ENCODE measurements around the gene NUDT14.

The NUDT14 gene

DNA sequence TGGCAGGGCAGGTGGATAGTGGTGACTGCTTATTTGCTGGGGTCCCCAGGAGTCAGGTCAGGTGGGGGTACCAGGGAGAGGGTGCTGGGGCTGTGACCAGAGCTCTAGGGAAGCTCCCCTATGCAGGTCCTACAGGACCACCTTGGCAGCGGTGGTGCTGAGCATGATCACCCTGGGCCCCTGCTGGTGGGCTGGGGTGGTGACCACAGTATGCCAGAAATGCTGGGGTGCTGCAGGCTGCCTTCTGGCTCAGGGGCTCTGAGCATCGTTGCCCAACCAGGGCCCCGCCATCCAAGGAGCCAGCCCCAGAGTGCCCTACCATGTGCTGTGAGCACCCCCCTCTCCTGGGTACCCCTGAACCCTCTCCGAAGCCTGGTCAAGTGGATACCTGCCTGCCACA lies 17.5 kb upstream of the NUDT14 start:
- TF ChIP-seq POLR2A (IDR thresholded peaks at IDR 0.05; ENCODE audit: low read depth, low read length), result no peak
- DNase-seq (ENCODE audit: insufficient read length, low spot score) (no peak), FAIRE-seq (no peak)

DNA sequence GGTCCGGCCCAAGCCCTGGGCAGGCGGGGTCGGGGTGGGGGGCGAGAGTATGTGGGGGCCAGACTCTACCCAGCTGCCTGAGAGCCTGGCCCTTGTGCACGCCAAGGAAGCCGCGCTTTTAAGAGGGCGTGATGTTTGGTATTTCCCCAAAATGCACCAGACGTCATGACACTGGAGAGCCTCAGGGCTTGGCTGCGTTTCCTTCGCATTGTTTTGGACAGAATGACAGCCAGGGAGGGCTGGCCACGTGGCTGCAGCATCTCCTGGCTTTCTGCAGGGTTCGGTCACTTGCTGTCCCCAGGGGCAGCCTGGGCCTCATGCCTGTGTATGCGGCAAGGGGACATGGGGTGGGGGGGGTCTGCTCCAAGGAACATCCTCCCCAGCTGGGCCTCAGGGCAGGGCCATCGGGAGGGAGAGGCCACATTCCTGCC lies 16.1 kb upstream of the NUDT14 start:
- DNase-seq (ENCODE audit: insufficient read length, low spot score), result no peak

DNA sequence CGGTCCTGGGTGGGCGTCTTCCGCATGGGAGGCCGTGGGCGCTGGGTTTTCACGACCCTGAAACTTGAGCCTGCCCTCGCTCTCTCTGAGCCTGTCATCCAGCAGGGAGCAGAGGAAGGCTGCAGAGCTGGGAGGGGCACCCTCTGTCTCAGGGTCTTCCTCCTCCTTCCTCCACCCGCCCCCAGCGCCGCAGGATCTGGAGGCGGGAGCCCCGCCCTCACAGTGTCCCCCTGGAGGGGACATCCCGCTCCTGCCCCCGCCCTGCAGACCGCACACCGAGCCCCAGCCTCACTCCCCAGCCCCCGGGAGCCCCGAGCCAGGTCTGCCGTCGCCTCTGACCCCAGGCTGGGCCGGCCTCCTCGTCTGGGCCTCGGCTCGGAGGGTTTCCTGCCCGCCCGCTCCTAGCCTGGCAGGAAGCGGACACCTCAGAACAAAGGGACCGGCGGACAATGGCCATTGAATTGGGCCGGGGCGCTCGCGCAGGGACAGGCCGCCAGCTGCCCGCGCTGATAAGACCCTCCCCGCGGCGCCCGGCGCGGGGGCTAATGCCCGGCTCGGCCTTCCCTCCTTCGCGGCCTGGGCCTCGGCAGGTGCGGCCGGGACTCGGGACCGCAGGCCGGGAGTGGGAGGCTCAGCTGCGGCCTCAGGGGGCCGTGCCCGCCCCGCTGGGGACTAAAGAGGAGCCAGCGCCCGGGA lies 15.3 kb upstream of the NUDT14 start:
- TF ChIP-seq POLR2A (IDR thresholded peaks at IDR 0.05; ENCODE audit: low read depth, low read length), result no peak
- DNase-seq (ENCODE audit: insufficient read length, low spot score) (no peak), FAIRE-seq (no peak)

More for the DNA sequence above, 16.1 kb upstream of the NUDT14 start:
- TF ChIP-seq POLR2A (IDR thresholded peaks at IDR 0.05; ENCODE audit: low read depth, low read length), result no peak
- FAIRE-seq, result no peak

DNA sequence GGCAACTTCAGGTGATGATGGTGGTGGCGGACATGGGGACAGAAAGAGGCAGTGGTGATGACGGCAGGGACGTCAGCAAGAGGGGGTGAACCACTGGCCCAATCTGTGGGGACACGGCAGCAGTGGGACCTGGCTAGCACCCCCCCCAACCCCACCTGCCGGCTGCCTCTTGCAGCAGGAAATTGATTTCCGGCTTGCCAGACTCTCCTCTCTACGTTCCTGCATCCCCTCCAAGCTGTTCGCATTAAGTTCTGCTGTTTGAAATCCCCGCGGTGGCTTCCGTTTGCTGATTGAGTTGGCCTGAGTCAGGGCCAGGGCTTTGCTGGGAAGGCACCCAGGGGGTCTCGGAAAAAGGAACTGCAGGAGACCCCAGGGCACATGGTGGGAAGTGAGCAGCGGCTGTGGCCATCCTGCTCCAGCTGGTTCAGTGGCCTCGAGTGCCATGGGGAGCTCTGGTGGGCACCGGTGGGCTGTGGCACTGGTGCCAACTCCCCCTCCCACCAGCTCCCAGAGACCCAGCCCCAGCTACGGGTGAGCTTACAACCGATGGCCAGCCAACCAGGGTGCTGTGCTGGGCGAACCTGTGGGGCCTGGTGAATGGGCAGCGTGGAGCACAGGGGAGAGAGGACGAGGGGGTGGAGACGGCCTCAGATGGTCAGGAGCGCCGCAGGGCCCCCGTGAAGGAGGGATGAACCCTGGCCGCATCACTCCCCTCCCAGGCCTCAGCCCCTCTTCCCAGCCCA lies 14.6 kb upstream of the NUDT14 start:
- TF ChIP-seq POLR2A (IDR thresholded peaks at IDR 0.05; ENCODE audit: low read depth, low read length), result no peak
- DNase-seq (ENCODE audit: insufficient read length, low spot score) (no peak), FAIRE-seq (no peak)

DNA sequence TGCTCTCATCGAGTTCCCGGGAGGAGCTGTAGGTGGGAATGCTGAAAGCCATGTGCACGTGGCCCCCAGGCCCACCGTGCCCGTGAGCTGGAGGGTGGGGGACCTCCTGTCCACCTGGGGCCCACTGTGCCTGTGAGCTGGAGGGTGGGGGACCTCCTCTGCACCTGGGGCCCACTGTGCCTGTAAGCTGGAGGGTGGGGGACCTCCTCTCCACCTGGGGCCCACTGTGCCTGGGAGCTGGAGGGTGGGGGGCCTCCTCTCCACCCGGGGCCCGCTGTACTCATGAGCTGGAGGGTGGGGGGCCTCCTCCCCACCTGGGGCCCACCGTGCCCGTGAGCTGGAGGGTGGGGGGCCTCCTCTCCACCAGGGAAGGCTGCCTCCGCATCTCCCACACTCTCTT lies 13.9 kb upstream of the NUDT14 start:
- no peak for TF ChIP-seq POLR2A (IDR thresholded peaks at IDR 0.05; ENCODE audit: low read depth, low read length)
- no peak for DNase-seq (ENCODE audit: insufficient read length, low spot score)
- FAIRE-seq, result no peak

DNA sequence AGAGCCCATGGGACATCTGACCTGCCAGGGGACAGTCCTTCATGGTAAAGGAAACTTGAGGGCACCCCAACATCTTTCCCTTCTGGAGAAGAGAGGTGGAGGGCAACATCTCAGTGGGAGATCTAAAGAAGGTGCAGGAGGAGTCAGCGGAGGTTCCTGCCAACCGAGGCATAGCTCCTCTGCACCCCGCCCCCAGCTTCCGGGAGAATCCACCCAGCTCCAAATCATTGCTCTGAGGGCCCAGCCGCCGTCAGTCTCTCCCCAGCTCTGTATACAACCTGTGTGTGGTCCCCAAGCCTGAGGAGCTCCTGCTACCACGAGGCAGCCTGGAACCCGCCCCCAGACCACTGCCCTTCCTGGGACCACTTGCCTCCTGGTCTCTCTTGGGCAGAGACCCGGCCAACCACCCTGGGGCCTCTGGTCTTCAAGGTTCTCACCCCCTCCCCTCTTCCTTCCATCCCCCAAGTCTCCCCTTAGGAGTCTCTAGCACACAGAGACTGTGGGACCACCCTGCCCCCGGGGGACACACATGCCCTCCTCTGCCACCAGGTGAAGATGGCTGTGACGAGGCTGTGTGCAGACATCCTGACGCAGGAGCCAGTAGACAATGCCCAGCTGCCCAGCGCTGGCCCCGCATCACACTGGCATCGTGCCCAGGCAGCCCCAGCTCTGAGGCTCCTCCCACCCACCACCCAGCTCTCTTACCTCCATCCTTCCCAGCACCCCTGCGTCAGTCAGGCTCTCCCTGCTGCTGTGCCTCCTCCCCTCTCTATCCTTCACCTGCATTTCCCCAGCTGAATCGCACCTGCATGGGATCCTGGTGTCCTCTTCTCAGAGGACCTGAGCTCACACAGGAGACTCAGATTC lies 13.0 kb upstream of the NUDT14 start:
- TF ChIP-seq POLR2A (IDR thresholded peaks at IDR 0.05; ENCODE audit: low read depth, low read length), result no peak
- DNase-seq (ENCODE audit: insufficient read length, low spot score) (no peak), FAIRE-seq (no peak)

DNA sequence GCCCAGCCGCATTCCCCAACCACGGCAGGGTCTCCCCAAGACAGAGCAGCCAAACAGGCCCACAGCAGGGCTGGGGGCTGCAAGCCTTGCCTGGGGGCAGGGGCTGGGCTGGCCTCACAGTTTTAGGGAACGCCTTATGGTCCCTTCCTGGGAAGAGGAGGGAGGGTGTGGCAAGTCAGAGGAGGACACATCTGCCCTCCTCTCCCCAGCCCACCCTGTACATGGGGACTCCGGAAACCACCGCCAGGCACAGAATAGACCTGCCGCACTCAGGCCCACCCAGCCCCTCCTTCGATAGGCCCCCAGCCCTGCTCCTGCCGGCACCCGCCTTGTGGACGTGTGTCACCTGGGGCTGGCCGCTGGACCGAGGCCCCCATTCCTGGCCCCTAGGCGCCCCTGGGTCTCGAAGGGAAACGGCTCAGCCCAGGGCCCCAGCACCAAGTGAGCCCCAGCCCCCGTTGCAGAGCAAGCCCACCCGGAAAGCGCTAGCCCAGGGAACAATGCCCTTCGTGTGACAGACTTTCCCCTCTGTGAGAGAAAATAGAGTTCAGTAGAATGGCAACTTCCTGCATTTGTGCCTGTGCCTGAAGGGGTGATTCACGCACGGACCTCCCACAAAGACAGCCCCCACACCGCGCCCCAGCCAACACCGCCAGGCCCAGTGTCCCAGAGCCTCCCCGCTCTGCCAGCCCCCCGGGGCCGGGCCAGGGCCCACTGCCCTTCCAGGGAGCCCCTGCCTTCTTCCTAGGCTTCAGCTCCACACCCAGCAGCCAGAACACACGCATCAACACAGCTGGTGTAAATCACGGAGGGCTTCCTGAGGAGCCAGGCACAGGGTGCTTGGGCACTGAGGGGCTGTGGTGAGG lies 12.0 kb upstream of the NUDT14 start:
- no peak for DNase-seq (ENCODE audit: insufficient read length, low spot score)
- no peak for FAIRE-seq
- no peak for TF ChIP-seq POLR2A (IDR thresholded peaks at IDR 0.05; ENCODE audit: low read depth, low read length)

DNA sequence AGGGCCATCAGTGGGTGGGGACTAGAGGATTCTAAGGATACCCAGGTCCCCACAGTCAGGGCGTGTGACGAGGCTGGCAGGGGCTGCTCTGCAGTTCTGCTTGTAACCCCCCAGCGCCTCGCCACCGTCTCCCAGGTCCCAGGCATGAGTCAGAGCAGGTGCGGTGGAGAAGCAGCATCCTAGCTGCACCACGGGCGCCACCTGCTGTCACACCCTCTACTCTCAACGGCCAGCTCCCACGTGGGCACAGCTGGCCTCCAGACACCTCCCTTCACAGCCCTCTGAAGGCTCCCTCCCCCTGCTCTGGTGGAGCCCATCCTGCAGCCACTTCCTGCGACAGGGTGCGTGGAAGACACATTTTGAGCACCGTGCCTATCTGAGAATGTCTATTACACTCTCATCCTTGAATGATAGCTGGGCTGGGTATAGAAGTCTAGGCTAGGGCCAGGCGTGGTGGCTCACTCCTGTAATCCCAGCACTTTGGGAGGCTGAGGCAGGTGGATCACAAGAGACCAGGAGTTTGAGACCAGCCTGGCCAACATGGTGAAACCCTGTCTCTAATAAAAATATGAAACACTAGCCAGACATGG lies 6.9 kb upstream of the NUDT14 start:
- no peak for TF ChIP-seq POLR2A (IDR thresholded peaks at IDR 0.05; ENCODE audit: low read depth, low read length)

DNA sequence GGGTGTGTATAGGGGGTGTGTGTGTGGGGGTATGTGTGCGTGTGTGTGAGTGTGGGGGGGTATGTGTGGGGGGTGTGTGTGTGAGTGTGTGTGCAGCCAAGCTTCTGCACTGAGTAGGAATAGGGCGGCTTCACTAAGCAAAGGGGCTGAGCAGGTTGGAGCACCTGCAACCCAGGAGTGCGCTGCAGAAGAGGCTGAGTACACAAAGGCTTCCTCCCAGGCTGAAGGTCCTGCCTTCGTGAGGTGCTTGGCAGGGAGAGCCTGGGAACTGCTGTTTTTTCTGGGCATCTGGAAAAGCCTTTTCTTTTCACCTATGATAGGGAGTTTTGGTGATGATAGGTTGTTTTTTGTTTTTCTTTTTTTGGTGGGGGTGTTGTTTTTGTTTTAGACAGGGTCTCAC lies 6.0 kb upstream of the NUDT14 start:
- no peak for TF ChIP-seq POLR2A (IDR thresholded peaks at IDR 0.05; ENCODE audit: low read depth, low read length)
- no peak for FAIRE-seq
- no peak for DNase-seq (ENCODE audit: insufficient read length, low spot score)

More for the DNA sequence above, 6.9 kb upstream of the NUDT14 start:
- FAIRE-seq, result no peak
- DNase-seq (ENCODE audit: insufficient read length, low spot score), result no peak

DNA sequence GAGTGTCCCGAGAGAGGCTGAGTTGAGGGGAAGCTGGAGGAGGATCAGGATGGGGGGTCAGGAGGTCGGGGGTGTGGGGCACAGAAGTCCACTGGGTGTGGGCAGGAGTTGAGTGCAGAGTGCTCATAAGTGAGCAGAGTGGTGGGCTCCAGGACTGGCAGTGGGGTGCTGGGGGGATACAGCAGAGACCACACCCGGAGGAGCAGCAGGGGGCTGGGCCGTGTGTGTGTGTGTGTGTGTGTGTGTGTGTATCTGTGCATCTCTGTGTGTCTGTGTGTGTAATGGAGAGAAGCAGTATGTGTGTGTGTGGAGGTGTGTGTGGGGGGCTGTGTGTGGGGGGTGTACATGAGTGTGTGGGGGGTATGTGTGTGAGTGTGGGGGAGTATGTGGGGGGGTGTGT lies 4.9 kb upstream of the NUDT14 start:
- FAIRE-seq (no peak), DNase-seq (ENCODE audit: insufficient read length, low spot score) (no peak)
- no peak for TF ChIP-seq POLR2A (IDR thresholded peaks at IDR 0.05; ENCODE audit: low read depth, low read length)

DNA sequence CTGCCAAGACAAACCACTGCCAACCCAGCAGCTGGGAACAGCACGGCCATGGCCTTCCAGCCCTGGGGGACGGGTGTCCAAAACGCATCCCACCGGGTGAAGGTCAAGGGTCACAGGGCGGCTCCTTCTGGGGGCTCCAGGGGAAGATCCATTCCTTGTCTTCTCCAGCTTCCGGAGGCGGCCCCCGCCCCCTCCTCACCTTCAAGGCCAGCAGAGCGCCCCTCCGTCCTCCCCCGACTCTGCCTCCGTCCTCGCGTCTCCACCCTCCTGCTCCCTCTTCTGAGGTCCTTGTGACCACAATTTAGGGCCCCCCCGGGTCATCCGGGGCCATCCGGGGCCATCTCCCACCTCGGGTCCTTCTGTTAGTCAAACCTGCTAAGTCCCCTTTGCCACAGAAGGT lies 3.9 kb upstream of the NUDT14 start:
- TF ChIP-seq POLR2A (IDR thresholded peaks at IDR 0.05; ENCODE audit: low read depth, low read length), result no peak
- DNase-seq (ENCODE audit: insufficient read length, low spot score) (no peak), FAIRE-seq (no peak)

DNA sequence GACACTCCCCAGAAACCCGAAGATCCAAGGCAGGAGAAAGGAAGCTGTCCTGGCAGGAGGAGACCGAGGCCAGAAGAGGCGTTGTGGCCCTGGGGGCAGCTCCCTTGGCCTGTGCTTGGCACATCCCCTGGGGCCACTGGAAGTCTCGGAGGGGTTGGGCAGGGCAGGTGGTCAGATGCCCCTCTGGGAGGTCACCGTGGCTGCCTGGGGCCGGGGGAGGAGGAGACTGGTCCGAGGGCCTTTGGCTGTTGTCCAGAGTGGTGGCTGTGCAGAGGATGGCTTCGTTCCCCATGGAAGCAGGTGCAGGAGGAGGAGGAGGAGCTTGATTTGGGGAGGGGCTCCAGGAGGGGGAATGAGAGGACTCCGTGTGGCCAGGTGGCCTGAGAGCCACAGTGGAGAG lies 3.3 kb upstream of the NUDT14 start:
- FAIRE-seq, result no peak
- no peak for DNase-seq (ENCODE audit: insufficient read length, low spot score)
- TF ChIP-seq POLR2A (IDR thresholded peaks at IDR 0.05; ENCODE audit: low read depth, low read length), result no peak

Measured in H54 (cell line).